ENCODE results near the gene KIF15. TPM values are rescaled to one million over a fixed set of nuclear protein-coding genes. Genes with fewer than 3 reads are reported as not detected.

Gene KIF15
- total RNA-seq, 4 donors from 2014 or later = 0.44 to 1.7 (median 1.1) TPM

DNA sequence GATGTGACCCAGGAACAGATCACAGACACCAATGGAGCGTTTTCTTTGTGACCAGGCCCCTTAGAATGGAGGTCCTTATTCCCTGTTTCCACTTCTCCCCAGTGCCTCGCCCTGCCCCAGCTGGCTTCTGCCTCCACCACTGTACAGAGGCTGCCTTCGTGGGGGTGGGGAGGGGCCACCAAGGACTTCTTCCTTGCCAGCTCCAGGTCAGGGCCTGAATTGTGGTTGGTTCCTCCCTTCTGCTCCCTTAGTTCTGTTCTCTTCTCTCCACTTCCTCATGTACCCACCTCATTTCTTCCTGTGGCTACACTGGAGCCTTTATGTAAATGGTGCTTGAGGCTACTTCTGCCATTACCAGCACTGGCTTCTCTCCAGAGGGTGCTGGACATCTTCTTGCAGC lies 129.3 kb downstream of the KIF15 start:
- DNase-seq (ENCODE audit: low spot score) (no peak), ATAC-seq (ENCODE audit: low FRiP score) (no peak)
- no peak for TF ChIP-seq CTCF (IDR thresholded peaks at IDR 0.05)

DNA sequence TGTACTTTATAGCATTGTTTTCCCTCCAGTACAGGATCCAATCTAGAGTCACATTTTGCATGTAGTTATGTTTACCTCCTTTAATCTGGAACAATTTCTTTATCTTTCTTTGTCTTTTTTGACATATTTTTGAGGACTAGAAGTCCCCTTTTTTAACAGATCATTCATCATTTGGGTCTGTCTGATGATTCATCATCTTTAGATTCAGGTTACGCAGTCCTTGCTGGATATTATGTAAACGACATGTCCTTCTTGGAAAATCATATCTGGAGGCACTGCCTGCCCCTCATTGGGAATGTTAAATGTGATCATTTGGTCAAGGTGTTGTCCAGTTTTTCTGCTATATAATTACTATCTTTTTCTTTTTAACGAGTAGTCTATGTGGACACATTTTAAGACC lies 131.1 kb downstream of the KIF15 start:
- DNase-seq (ENCODE audit: low spot score) = no peak
- ATAC-seq (ENCODE audit: low FRiP score) = no peak
- TF ChIP-seq CTCF (IDR thresholded peaks at IDR 0.05) = no peak

DNA sequence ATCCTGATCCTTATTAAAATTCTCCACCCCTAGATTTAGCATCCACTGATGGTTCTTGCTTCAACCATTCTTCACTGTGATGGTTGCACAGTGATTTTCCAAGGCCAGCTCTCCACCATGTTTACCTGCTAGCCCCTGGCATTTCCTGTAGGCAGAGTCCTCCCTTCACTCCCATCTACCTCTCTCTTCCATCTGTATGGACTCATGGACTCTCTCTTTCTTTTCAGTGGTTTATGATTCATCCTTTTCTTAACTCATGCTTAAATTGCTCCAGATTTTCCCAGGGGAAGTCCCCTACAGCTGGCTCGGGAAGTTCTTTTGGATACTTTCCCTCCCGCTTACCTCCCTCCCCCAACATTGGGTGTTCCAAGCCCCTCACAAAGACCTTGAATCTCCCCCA lies 131.5 kb downstream of the KIF15 start:
- ATAC-seq (ENCODE audit: low FRiP score) (peak; percentile 51), DNase-seq (ENCODE audit: low spot score) (no peak)
- no peak for TF ChIP-seq CTCF (IDR thresholded peaks at IDR 0.05)

GRCh38 chr3:44894485-44894884 lies 132.9 kb downstream of the KIF15 start:
- no peak for ATAC-seq (ENCODE audit: low FRiP score)
- TF ChIP-seq CTCF (IDR thresholded peaks at IDR 0.05) = no peak

GRCh38 chr3:44896440-44896839 lies 134.8 kb downstream of the KIF15 start:
- TF ChIP-seq CTCF (IDR thresholded peaks at IDR 0.05) = no peak
- DNase-seq (ENCODE audit: low spot score) = no peak
- no peak for ATAC-seq (ENCODE audit: low FRiP score)

More at GRCh38 chr3:44894485-44894884, 132.9 kb downstream of the KIF15 start:
- DNase-seq (ENCODE audit: low spot score) = no peak

DNA sequence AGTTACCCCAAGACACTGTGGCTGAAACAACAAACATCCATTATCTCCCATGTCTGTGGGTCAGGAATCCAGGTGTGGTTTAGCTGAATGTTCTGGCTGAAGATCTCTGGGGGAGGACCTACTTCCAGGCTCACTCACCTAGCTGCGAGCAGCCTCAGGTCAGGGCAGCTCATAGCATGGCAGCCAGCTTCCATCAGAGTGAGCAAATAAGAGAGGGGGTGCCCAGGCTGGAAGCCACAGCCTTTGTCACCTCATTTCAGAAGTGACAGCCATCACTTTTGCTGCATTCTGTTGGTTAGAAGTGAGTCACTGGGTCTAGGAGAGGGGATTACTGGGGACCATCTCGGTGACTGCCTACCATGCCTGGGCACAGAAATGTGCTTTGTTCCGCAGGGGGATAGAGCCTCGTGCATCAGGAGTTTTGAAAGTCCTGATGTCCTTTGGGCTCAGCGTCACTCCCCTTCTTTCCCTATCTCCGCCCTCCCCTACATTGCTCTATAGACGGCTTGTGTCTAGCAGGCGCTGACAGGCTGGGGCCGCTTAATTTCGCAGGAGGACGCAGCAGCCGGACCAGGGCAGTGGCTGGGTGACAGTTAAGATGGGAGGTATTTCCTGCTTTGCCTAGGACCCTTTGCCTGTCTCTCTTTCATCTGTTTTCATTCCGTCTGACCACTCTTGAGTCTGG lies 138.2 kb downstream of the KIF15 start:
- TF ChIP-seq CTCF (IDR thresholded peaks at IDR 0.05) = no peak
- DNase-seq (ENCODE audit: low spot score) (no peak), ATAC-seq (ENCODE audit: low FRiP score) (no peak)

DNA sequence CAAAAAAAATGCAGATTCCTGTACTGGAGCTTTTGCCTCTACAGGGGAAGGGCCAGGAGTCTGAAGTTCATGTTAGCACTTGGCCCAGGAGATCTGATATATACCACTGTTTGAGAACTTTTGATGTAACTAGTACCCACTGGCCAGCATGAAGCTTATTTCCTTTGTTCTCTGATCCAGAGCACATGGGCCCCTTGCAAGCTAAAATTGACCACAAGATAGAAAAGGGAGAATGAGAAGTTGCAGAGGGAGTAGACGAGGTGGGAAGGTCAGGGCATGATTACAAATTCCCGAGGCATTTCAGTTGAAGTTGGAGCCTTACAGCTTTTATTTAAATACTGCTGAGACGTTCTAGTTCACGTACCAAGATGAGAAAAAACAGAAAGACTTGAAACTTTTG lies 141.0 kb downstream of the KIF15 start:
- no peak for ATAC-seq (ENCODE audit: low FRiP score)
- no peak for TF ChIP-seq CTCF (IDR thresholded peaks at IDR 0.05)
- no peak for DNase-seq (ENCODE audit: low spot score)
